GM18526 (cell line): ENCODE results near the gene BLACAT1.

ENCODE experiments used
- POLR2A ChIP-seq: IDR thresholded peaks from 3 replicates; pipeline ENCODE4 v1.6.1; 2011; ENCODE audit not compliant: insufficient read length; ENCODE audit errors: extremely low read depth

BLACAT1 gene

DNA sequence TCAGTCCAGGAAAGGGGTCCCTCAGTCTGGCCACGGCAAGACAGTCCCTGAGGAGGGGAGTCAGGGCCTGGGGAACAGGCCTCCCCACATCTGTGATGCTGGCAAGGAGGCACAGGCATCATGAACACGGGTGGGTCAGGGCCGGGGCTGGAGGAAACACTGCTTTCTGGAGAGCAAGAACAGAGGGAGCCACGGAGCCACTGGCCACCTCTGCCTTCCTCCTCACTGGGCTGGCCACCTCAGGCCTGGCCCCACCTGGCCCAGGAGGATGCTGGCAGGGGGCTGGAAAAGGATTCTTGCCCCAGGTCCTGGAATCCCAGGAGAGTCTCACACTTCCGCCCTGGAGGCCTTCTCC is 15.7 kb downstream of the BLACAT1 start:
- TF ChIP-seq POLR2A: no peak

DNA sequence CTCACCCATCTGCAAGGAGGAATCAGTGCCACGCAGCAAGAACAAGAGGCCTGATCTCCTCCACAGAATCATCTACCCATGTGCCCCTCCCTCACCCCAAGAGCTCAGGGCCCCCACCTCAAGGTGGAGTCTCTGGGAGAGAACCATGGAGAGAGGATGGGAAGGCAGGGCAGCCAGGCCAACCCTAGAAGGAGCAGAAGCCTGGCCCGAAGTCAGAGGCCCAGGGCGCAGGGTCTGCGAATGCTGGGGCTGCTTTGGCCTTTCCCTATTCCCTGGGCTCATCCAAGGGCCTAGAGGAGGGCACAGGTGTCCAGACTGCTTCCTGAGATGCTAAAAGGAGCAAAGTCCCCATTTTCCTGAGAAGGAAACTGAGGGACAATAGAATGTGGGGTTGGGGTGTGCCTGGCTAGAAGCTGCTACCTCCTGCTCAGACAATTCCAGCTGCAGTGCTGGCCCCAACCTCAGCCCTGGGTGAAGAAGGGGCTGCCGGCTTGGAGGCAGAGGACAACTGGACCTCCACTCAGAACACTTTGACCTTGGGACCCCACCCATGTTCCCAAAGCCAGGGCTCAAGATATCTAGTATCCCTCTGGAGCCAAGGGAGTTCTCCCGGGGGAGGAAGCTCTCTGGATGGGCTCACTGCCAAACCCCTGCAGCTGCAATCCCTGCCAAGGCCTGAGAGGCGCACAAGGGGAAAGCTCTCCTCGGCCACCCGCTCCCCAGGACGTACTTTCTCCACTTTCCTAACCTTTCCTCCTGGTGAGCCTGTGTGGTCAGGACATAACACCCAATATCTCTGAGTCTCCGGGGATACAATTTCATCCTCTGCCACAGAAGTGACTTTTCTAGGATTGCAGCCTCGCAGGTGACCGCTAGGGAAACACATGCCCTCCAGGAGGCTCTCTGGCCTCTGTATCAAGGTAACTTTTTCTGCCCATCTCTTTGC is 17.4 kb downstream of the BLACAT1 start:
- no peak for TF ChIP-seq POLR2A

DNA sequence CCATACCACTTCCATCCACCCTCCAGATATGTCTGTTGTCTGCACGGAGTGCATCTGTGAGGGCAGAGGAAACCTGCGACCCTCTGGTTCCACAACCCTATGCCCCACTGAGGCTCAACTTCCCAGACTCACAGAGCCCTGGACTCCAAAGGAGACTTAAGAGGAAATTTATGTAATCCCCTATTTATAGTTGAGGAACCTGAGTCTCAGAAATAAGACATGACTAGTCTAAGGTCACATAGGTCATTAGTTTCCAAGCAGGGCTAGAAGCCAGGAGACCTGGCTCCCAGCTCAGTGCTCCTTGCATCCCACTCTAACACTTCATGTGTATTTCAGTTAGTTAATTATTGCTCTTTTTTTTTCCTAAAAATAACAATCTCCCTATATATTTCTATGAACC is 18.3 kb downstream of the BLACAT1 start:
- TF ChIP-seq POLR2A: no peak

DNA sequence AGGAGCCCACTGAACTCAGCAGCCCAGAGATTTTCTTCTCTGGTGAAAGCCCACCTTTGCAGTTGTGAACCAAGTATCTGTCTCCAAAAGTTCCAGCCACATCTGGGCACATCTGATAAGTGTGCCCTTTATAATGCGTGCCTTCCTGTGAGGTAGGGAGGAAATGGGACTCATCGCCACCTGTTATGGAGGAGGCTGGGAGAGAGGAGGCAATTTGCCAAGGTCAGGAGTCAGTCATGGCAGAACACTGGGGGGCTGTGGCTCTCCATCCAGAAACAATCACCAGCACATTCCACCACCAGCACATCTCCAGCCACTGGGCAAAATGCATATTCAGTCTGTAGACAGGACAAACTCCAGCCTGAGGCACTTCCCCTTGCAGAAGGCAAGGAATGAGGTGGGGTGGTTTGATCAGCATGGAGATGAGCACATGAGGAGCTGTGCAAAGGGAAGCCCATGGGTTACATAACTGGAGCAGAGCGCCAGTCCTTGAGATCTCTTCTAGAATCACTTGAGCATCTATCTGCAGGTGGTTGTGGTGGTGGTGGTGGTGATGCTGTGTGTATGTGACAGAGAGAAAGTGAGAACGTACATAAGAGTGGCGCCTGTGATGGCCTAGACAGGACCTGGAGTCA is 19.0 kb downstream of the BLACAT1 start:
- TF ChIP-seq POLR2A: no peak

DNA sequence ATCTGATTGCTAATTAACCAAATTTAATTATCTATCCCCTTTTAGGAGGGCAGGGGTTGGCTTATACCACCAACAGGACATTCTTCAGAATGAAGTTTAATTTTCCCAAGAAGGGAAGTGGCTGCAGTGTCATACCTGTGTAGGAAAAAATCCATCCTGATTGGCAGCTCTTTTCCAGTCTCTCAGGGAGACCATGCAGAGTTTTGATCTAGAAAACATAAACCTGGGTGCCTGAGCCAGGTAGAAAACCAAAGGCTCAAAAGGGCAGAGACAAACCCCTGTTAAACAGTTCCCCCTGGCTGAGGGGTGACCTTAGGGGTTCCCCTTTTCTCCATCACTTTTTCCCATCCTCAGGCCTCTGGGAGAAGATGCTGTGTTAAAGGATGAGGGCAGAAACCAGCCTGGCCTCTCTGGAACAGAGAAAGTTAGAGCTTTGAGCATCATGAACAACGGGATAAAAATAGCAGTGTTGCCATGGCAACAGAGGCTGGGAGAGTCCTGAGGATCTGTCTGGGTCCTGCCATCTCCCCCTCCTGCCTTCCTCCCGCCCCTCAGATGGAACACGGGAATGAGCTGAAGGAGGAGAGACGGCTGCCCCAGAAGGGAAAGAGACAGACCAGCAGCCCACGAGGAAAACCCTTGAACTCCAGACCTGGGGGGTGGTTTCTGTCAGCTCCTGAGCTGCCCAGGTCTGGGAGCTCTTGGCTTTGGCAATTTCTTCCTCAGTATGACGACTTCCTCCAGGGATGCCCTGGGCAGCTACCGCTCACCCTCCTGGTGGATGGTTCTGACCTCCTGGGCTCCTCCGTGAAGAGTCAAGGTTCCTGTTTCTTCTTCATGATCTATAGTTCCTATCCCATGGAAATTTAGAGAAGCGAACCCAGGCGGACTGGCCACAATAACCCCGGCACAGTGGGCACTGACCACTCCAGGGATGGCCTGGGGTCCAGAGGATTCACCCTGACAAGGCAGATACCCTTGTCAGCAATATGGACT is 20.0 kb downstream of the BLACAT1 start:
- TF ChIP-seq POLR2A: no peak

DNA sequence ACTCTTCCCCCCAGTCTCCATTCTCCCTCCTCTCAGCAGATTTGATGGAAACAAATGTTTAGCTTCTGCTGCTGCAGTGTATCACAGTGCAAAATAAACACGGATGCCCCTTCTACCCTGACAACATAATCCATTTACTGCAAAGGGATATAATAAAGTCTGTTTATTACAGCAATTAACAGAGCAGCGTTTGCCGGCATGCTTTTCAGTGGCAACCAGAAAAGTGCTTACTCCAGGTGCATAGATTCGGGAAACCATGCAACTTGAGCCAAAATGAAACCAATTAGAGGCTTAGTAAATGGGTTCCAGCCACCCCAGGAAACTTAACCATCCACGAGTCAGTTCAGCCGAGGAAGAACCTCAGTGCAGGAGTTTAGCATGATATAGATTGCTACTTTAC is 21.1 kb downstream of the BLACAT1 start:
- TF ChIP-seq POLR2A: no peak

DNA sequence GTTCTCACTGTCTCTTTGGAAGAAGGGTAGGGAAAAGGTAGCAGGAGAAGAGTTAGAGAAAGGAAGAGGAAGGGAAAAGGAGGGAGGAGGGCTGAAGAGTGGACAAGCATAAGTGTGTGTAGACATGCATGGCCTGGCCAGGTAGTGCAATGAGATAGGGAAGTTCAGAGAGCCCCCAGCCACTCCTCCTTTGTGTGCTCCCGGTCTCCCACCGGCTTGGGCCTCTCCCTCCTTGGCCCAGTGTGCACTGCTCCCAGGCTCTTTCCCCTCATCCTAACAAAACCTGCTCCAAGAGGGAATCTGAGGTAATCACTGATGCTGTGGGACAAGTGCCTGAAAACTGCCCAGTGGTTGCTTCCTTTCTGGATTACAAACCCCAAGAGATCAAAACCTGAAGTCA is 23.7 kb downstream of the BLACAT1 start:
- TF ChIP-seq POLR2A: no peak

DNA sequence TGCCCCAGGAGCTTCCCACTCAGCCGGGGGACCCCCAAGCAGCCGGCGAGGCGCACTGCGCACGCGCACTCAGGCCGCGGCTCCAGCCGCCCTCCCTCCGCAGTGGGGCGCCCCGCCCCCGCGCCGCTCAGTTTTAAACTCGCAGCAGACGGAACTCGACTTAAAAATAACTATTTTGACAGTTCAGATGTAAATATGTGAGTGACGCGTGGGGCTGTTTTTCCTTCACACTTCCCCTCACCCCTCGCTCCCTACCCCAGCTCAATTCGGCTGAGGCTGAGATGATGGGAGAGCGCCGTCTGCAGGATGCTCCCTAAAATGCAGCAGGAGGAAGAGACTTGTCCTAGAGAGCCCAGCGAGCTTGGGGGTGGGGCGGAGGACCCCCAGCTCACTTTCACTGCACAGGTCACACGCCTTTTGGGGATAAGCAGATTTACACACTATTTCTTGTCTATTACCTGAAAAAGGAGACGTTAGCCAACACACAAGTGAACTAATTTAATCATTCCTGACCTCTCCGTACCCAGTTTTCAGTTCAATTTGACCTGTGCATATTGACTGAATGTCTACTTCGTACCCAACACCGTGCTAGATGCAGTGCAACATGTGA is 25.0 kb downstream of the BLACAT1 start:
- TF ChIP-seq POLR2A: no peak

DNA sequence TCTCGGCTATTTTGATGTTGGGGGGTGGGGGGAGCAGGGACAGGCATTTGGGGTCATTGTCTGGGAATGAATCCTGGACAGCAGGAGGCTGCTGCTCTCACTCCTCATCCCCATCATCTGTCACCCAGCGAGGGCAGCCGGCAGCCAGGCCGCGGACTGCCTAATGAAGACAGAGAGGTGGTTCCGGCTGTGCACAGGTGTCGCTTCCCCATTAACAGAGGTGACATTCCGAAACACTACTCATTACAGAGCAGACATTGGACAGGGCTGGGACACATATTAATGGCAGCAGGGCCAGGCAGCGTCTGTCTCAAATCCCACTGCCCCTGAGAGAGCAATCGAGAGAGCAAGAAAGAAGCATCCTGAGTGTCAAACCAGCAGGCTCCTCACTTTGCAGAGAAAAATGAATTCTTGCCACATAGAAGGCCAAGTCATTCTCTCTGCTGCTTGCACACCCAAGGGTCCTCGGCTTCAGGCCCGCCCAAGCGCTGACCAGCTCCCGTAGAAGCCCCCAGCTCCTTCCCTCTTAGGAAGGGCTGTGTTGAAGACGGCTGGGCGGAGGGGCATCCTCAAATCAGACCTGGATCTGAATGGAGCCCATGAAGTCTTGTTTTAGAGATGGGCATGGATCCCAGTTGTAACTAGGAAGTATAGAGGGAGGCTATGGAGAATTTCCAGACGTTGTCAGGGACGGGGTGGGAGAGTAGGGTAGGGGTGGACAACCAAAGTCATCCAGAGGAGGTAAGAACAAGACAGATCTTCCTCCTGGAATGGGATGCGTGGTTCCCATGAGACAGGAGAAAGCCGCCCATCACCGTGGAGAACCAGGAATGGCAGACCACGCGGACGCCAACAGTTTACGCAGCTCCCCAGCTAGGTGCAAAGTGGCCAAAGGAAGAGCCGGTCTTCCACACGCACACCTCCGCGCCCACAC is 25.8 kb downstream of the BLACAT1 start:
- TF ChIP-seq POLR2A: no peak

DNA sequence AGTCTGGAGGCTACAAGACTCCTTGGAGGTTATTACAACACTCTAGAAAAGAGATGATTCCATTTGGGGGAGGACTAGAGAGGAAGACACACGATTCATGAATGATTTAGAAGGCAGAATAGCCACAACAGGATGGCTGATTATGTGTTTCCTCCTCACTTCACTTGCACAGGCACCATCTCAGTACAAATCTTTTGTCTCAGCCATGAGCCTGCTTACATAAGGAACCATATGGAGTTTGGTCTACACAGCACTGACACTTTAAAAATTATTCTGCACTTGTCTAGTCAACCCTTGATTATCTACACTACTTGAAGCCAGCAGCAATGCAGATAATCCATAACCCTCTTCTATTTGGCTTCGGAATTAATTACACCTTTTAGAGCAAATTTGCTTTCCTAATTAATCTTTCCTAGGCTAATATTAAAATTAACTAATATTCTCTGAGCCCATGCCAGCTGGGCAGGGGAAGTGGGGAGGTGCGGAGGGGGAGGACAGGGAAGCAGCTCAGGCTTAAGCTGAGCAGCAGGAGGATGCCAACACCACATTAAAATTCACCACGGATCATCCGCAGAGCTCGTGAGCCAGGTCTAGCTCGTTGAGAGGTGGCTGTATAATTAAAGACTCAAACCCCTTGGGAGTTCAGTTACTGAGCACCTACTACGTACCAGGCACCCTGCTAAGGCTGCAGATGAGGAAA is 30.8 kb downstream of the BLACAT1 start:
- no peak for TF ChIP-seq POLR2A

DNA sequence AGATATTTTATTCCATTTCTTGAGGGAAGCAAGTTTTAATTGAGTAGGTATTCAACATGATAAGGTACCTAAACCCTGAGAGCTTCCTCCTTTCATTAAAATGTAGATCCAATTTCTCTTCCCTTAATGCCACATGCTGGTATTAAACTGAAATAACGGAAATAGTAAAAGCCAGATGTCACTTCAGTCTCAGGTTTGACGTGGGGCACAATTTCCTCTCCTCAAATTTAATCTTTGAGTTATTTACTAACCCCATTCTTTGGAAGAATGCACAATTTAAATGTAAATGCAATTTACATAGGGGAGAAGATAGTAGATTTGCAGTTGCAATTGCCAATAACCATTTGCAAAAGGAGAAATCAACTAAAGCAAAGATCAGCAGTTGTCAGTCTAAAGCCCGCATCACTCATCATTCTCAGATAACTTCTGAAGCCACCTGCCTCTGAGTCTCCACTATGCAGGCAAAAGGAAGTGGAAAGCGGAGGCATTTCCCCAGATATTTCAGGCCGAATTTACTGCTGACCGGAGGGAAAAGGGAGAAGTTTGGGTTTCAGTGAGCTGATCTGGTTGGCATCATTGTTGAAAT is 31.9 kb downstream of the BLACAT1 start:
- TF ChIP-seq POLR2A: no peak

DNA sequence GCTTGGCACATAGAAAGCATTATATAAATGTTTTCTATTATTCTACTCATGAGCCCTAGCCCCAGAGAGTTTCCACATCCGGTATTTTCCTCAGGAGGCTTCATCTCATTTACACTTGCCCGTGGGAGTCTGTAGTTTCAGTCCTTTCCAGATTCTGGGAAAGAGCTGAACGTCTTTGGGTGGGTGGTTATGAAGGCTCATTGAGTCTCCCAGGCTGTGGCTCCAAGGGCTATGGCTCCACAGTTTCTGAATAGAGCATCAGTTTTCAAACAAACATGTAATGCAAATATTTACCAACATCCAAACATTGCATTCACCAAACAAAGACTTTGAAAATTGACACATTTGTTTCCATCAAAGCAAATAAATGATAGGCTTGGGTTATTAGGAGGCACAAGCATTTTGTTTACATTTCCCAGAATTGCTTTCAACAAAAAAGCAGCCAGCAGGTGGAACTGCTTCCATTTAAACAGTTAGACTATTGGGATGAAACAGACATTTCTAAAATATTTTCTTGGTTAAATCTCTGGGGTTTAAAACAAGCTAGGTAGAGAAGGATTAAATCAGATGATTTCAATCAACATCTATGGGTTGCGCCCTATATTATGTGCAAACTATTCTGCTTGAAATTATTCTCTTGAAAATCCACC is 32.7 kb downstream of the BLACAT1 start:
- TF ChIP-seq POLR2A: no peak
